ENCODE measurements around the gene SNX8.

The SNX8 gene

DNA sequence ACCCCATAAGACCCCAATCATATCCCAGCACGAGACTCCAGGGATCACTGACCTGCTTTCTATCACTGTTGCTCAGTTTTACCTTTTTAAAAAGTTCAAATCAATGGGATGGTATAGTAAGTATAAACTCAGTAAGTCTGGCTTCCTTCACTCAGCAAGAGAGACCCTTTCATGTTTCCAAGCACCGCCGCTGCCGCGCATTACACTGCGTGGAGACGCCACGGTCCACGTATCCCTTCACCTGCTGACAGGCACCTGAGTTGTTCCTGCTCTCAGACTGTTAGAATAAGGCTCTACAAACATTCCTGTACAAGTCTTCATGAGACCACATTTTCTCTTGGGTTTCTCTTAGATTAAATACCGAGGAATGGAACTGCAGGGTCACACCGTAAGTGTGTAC lies 109.8 kb downstream of the SNX8 start:
- H3K36me3 ChIP-seq (ENCODE audit: control insufficient read depth in 5 of 5, insufficient read depth in 5 of 5, low read length in 5 of 5) = peaks cover 3 to 55% (median 42%) of the 10 kb centered on the region in 5 donors
- H3K27ac ChIP-seq (ENCODE audit: low read depth, low read length) = no peak overlapping the region
- peaks cover 0 to 10% (median 7%) of the 10 kb centered on the region in 5 donors for H3K4me1 ChIP-seq (ENCODE audit: control insufficient read depth in 5 of 5, insufficient read depth in 5 of 5, low read length in 5 of 5)
- H3K9me3 ChIP-seq (ENCODE audit: control insufficient read depth in 5 of 5, low read length in 5 of 5) = no peaks in the 10 kb centered on the region
- no peak overlapping the region for H3K4me3 ChIP-seq (ENCODE audit: low read depth in 1 of 5, low read length in 5 of 5)
- no peaks in the 10 kb centered on the region for H3K27me3 ChIP-seq (ENCODE audit: control insufficient read depth in 5 of 5, insufficient read depth in 4 of 5, low read length in 5 of 5)
- H3K9ac ChIP-seq (ENCODE audit: low read length in 5 of 5) = no peak overlapping the region

DNA sequence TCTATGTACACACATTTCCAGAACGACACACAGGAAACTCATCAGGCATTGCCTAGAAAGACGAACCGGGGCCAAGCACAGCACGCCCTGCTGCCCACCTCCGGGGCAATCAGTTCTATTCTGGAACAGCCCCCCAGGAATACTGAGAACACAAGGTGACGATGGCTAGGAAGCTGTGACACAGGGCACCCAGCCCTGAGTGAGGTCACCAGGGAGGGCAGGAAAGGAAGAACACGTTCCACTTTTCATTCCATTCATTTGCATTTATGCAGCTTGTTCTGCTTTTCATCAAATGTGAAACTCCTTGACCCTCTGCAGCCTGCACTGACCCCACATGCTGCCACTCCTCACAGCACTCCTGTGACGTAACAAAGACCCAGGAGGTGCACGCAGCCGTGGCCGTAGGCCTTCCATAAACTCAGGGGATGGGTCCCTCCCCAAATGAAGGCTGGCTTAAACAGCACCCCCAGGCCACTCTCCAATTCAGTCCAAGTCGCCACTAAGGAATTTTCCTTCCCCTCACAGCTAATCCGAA lies 110.4 kb downstream of the SNX8 start:
- Histone ChIP-seq H3K27ac (ENCODE audit: low read depth, low read length) (no peak overlapping the region), H3K9me3 (ENCODE audit: control insufficient read depth in 5 of 5, low read length in 5 of 5) (no peaks in the 10 kb centered on the region), H3K27me3 (ENCODE audit: control insufficient read depth in 5 of 5, insufficient read depth in 4 of 5, low read length in 5 of 5) (no peaks in the 10 kb centered on the region), H3K36me3 (ENCODE audit: control insufficient read depth in 5 of 5, insufficient read depth in 5 of 5, low read length in 5 of 5) (peaks cover 3 to 58% (median 47%) of the 10 kb centered on the region in 5 donors), H3K4me3 (ENCODE audit: low read depth in 1 of 5, low read length in 5 of 5) (no peak overlapping the region), H3K9ac (ENCODE audit: low read length in 5 of 5) (no peak overlapping the region), H3K4me1 (ENCODE audit: control insufficient read depth in 5 of 5, insufficient read depth in 5 of 5, low read length in 5 of 5) (peaks cover 0 to 10% (median 7%) of the 10 kb centered on the region in 5 donors)

DNA sequence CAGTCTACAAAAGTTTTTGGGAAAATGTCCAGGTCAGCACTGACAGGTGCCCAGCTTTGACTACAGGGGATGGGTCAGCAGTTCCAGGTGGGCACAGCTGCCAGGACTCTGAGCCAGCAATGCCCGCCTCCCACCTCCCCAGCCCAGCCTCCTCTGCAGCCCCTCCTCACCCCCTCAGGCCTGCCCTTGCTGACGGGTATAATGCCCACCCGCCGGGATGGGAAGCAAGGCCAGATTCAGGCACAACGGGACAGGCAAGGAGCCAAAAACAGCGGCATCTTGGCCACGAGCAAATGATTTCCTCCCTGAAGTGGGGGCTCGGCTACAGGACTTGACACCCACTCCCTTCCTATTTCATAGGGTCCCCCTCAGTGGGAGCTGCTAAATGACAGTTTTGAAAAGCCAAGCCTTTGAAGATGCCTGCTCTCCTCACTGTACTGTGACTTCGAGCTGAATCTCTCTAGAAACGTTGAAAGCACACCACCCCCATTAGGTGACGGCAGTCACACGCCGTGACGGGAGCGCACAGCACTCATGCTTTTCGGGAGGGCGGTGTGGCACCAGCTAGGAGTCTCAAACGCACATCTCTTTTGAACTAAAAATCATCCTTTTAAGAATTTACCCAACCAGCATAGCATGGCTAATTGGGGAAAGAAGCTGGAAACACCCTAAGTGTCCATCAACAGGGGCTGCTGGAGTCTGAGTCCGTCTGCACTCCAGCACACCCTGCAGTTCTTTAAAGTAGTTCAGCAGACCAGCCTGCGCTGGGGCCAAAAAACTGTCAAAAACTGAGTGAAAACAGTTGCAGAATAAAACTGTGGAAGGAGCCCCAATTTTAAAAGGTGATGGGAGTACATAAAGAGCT lies 111.1 kb downstream of the SNX8 start:
- no peak overlapping the region for H3K9ac ChIP-seq (ENCODE audit: low read length in 5 of 5)
- H3K36me3 ChIP-seq (ENCODE audit: control insufficient read depth in 5 of 5, insufficient read depth in 5 of 5, low read length in 5 of 5) = peaks cover 3 to 57% (median 47%) of the 10 kb centered on the region in 5 donors
- no peaks in the 10 kb centered on the region for H3K27me3 ChIP-seq (ENCODE audit: control insufficient read depth in 5 of 5, insufficient read depth in 4 of 5, low read length in 5 of 5)
- H3K4me3 ChIP-seq (ENCODE audit: low read depth in 1 of 5, low read length in 5 of 5) = no peak overlapping the region
- no peak overlapping the region for H3K27ac ChIP-seq (ENCODE audit: low read depth, low read length)
- H3K9me3 ChIP-seq (ENCODE audit: control insufficient read depth in 5 of 5, low read length in 5 of 5) = no peaks in the 10 kb centered on the region
- peaks cover 0 to 10% (median 7%) of the 10 kb centered on the region in 5 donors for H3K4me1 ChIP-seq (ENCODE audit: control insufficient read depth in 5 of 5, insufficient read depth in 5 of 5, low read length in 5 of 5)

DNA sequence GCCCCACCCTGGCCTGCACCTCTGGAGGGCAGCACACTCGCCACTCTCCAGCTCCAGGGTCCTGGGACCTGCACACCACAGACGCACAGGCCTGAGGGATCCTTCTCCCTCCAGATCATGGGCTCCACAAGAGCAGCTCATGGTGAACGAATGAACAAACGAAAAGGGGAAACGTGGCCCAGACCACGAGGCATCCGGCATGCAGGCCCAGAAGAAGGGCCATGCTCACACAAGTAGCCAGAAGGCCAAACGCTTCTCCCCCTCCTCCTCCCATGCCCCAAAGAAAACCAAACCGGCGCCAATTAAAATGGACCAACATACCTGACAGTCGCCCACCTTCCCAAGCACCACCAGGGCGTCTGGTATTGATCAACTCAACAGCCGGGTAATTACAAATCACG lies 111.9 kb downstream of the SNX8 start:
- Histone ChIP-seq H3K4me3 (ENCODE audit: low read depth in 1 of 5, low read length in 5 of 5) (no peak overlapping the region), H3K9me3 (ENCODE audit: control insufficient read depth in 5 of 5, low read length in 5 of 5) (no peaks in the 10 kb centered on the region), H3K27ac (ENCODE audit: low read depth, low read length) (no peak overlapping the region), H3K4me1 (ENCODE audit: control insufficient read depth in 5 of 5, insufficient read depth in 5 of 5, low read length in 5 of 5) (peaks cover 0 to 10% (median 7%) of the 10 kb centered on the region in 5 donors), H3K27me3 (ENCODE audit: control insufficient read depth in 5 of 5, insufficient read depth in 4 of 5, low read length in 5 of 5) (no peaks in the 10 kb centered on the region), H3K36me3 (ENCODE audit: control insufficient read depth in 5 of 5, insufficient read depth in 5 of 5, low read length in 5 of 5) (peaks cover 0 to 52% (median 39%) of the 10 kb centered on the region in 5 donors), H3K9ac (ENCODE audit: low read length in 5 of 5) (no peak overlapping the region)
